Measurements from ENCODE around the gene OPCML. TPM values are rescaled to one million over a fixed set of nuclear protein-coding genes. Genes with fewer than 3 reads are reported as not detected.

OPCML gene
- polyA plus RNA-seq, 1 donor (not counting 4 experiments of a cell fraction or from before 2014, with no cell fraction given): 0.04 TPM

- Histone ChIP-seq H3K36me3 (ENCODE audit: control insufficient read depth in 2 of 2, extremely low read depth in 1 of 2, insufficient read depth in 2 of 2, low read length in 2 of 2) (no peaks in the 10 kb centered on the region), H3K4me3 (ENCODE audit: control insufficient read depth in 2 of 3, extremely low read depth in 1 of 3, insufficient read depth in 2 of 3, low read depth in 1 of 3, low read length in 3 of 3) (no peak overlapping the region), H3K9me3 (ENCODE audit: control insufficient read depth, low read depth, low read length) (no peaks in the 10 kb centered on the region), H3K27me3 (ENCODE audit: control insufficient read depth, extremely low read depth, insufficient read depth, low read length) (no peaks in the 10 kb centered on the region), H3K27ac (ENCODE audit: control insufficient read depth, insufficient read depth, low read length) (no peak overlapping the region), H3K9me1 (ENCODE audit: control insufficient read depth, extremely low read depth, insufficient read depth, low read length) (no peaks in the 10 kb centered on the region), H4K20me1 (ENCODE audit: control insufficient read depth, extremely low read depth, insufficient read depth, low read length) (no peaks in the 10 kb centered on the region), H2AFZ (ENCODE audit: control insufficient read depth, low read length) (no peak overlapping the region), H3K4me2 (ENCODE audit: control insufficient read depth, extremely low read depth, insufficient read depth, low read depth, low read length) (no peak overlapping the region), H3K9ac (ENCODE audit: control insufficient read depth, extremely low read depth, insufficient read depth, low read length) (no peak overlapping the region), H3K4me1 (ENCODE audit: control insufficient read depth, extremely low read depth, insufficient read depth, low read length) (no peaks in the 10 kb centered on the region), H3K79me2 (ENCODE audit: control insufficient read depth, insufficient read depth, low read length) (no peaks in the 10 kb centered on the region)
- no peak for TF ChIP-seq EZH2 (IDR thresholded peaks at IDR 0.05; ENCODE audit: low read length)
- dilution Hi-C loops (cut with MboI; ENCODE audit: extremely low pct_ligation_motif_present, low sequenced_read_pairs): no loop called here
- FAIRE-seq (no peak), DNase-seq (ENCODE audit: low read depth, low spot score) (no peak)
Observed at GRCh38 chr11:132674151-132674550, 858.1 kb downstream of the OPCML start.

DNA sequence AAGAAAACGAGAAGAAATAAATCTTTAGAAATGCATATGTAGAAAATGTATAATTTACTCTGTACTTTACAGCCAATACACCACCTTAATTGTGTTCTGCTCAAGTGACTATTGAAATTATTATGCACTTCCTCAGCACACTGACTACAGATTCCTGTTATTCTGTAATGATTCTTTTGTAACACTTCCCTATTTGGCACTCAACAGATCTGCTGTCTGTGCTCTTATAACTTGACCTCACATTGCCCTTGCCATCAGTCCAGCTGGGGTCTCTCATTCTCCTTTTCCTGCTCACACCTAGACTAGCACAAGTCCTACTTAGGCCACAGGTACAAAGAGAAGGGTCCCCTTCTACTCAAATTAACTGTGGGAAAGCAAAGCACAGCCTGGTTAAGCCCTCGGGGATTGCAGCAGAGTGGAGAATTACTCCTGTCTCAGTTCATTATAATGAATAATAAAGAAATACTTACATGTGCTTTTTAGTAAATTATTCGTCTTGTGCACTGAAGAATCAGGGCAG, 860.4 kb downstream of the OPCML start:
- H3K4me1 ChIP-seq (ENCODE audit: control insufficient read depth, extremely low read depth, insufficient read depth, low read length): no peaks in the 10 kb centered on the region
- dilution Hi-C loops (cut with MboI; ENCODE audit: extremely low pct_ligation_motif_present, low sequenced_read_pairs): no loop called here
- no peak overlapping the region for H3K9ac ChIP-seq (ENCODE audit: control insufficient read depth, extremely low read depth, insufficient read depth, low read length)
- H3K4me3 ChIP-seq (ENCODE audit: control insufficient read depth in 2 of 3, extremely low read depth in 1 of 3, insufficient read depth in 2 of 3, low read depth in 1 of 3, low read length in 3 of 3): no peak overlapping the region
- H3K79me2 ChIP-seq (ENCODE audit: control insufficient read depth, insufficient read depth, low read length): no peaks in the 10 kb centered on the region
- H3K9me3 ChIP-seq (ENCODE audit: control insufficient read depth, low read depth, low read length): no peaks in the 10 kb centered on the region
- H3K36me3 ChIP-seq (ENCODE audit: control insufficient read depth in 2 of 2, extremely low read depth in 1 of 2, insufficient read depth in 2 of 2, low read length in 2 of 2): no peaks in the 10 kb centered on the region
- no peak overlapping the region for H3K4me2 ChIP-seq (ENCODE audit: control insufficient read depth, extremely low read depth, insufficient read depth, low read depth, low read length)
- TF ChIP-seq, protein P1, sequence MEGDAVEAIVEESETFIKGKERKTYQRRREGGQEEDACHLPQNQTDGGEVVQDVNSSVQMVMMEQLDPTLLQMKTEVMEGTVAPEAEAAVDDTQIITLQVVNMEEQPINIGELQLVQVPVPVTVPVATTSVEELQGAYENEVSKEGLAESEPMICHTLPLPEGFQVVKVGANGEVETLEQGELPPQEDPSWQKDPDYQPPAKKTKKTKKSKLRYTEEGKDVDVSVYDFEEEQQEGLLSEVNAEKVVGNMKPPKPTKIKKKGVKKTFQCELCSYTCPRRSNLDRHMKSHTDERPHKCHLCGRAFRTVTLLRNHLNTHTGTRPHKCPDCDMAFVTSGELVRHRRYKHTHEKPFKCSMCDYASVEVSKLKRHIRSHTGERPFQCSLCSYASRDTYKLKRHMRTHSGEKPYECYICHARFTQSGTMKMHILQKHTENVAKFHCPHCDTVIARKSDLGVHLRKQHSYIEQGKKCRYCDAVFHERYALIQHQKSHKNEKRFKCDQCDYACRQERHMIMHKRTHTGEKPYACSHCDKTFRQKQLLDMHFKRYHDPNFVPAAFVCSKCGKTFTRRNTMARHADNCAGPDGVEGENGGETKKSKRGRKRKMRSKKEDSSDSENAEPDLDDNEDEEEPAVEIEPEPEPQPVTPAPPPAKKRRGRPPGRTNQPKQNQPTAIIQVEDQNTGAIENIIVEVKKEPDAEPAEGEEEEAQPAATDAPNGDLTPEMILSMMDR (optimal IDR thresholded peaks at IDR 0.05 in 1 of 3, IDR thresholded peaks at IDR 0.05 in 1 of 3, conservative IDR thresholded peaks at IDR 0.05 in 1 of 3; ENCODE audit: extremely low read depth in 1 of 3, insufficient read depth in 2 of 3, low read length in 3 of 3): no peak
- TF ChIP-seq EZH2 (IDR thresholded peaks at IDR 0.05; ENCODE audit: low read length): no peak
- no peak overlapping the region for H3K27ac ChIP-seq (ENCODE audit: control insufficient read depth, insufficient read depth, low read length)
- no peak overlapping the region for H2AFZ ChIP-seq (ENCODE audit: control insufficient read depth, low read length)
- H3K9me1 ChIP-seq (ENCODE audit: control insufficient read depth, extremely low read depth, insufficient read depth, low read length): no peaks in the 10 kb centered on the region
- H3K27me3 ChIP-seq (ENCODE audit: control insufficient read depth, extremely low read depth, insufficient read depth, low read length): no peaks in the 10 kb centered on the region
- DNase-seq (ENCODE audit: low read depth, low spot score) (no peak), FAIRE-seq (no peak)
- H4K20me1 ChIP-seq (ENCODE audit: control insufficient read depth, extremely low read depth, insufficient read depth, low read length): no peaks in the 10 kb centered on the region

Measured in keratinocyte (primary cell).